HCT116 (cell line): ENCODE measurements around the gene KCNE5. TPM values are rescaled to one million over a fixed set of nuclear protein-coding genes. Genes with fewer than 3 reads are reported as not detected.
"Not testable (repeated sequence)": the region's sequence is repeated elsewhere in the genome, so short reads cannot be mapped to it uniquely, and the experiment has no call there.

Source experiments
- ATAC-seq: fragments of 200-7000 bp; cut with Tn5 transposase; 2 replicates; pipeline ENCODE4 v1.9.1; 2020; ENCODE audit warnings: mild to moderate bottlenecking, moderate library complexity
- BruUV-seq: library from RNA; stranded (reverse); fragments of 400-500 nt; replicated peaks from 2 replicates; lab custom pipeline; 2021; lab: Mats Ljungman, UMichigan
- CTCF ChIA-PET: fragments of 300-600 bp; sonication (Branson Sonifier 250); formaldehyde crosslinking; loops from one replicate; lab custom pipeline; 2021; ENCODE audit warnings: antibody characterized with exemption; lab: Charles Lee
- POLR2A ChIA-PET: fragments of 300-600, 350-600 bp; sonication (Branson Sonifier 250); formaldehyde crosslinking; loops from one replicate; lab custom pipeline; 2021; ENCODE audit warnings: antibody characterized with exemption; lab: Charles Lee
- RAD21 ChIA-PET, 2 experiments: fragments of 300-600 bp; sonication (Branson Sonifier 250); formaldehyde crosslinking; loops; one replicate each; lab custom pipeline; 2023; ENCODE audit warnings: low total read pairs in 2 of 2; ENCODE audit not compliant: uncharacterized antibody in 2 of 2, unreplicated experiment in 2 of 2, low non-redundant PET in 1 of 2; lab: Charles Lee
- DNase-seq: peaks from one replicate; pipeline ENCODE4 v3.0.0-alpha.2; 2010; ENCODE audit warnings: low read depth, low spot score
- H2AFZ ChIP-seq: fragments of 200-600 bp; shearing (Covaris generic), sonication (generic); 2 replicates; pipeline ENCODE4 v1.6.1; 2017; ENCODE audit warnings: low read depth, mixed run types, mixed read lengths, antibody characterized with exemption, low read length; ENCODE audit not compliant: poor library complexity, severe bottlenecking
- H3K27ac ChIP-seq: 2 replicates; pipeline ENCODE4 v1.5.1; 2012; ENCODE audit warnings: low read depth, low read length
- H3K27me3 ChIP-seq: fragments of 200-600 bp; sonication (generic); 2 replicates; pipeline ENCODE4 v1.6.1; 2016; ENCODE audit warnings: mixed run types, low read length, mixed read lengths; ENCODE audit not compliant: insufficient read depth
- H3K36me3 ChIP-seq, 2 experiments: fragments of 200-500 bp in 1 of 2; fragments of 200-600 bp in 1 of 2; sonication (Bioruptor generic) in 1 of 2; sonication (generic) in 1 of 2; 2 replicates each; pipeline versions ENCODE4 v1.5.1 to v1.6.1; 2014 to 2016; ENCODE audit warnings: low read length in 2 of 2, inconsistent platforms in 1 of 2, mixed read lengths in 1 of 2, mixed run types in 1 of 2; ENCODE audit not compliant: insufficient read depth in 2 of 2, control insufficient read depth in 1 of 2
- H3K4me1 ChIP-seq, 2 experiments: fragments of 200-600 bp in 1 of 2; sonication (generic) in 1 of 2; 2 replicates each; pipeline versions ENCODE4 v1.5.1 to v1.6.1; 2012 to 2017; ENCODE audit warnings: low read length in 2 of 2, inconsistent platforms in 1 of 2, mild to moderate bottlenecking in 1 of 2, mixed read lengths in 1 of 2, mixed run types in 1 of 2, moderate library complexity in 1 of 2; ENCODE audit not compliant: insufficient read depth in 2 of 2, control insufficient read depth in 1 of 2
- H3K4me2 ChIP-seq: fragments of 200-600 bp; sonication (generic); 2 replicates; pipeline ENCODE4 v1.6.1; 2017; ENCODE audit warnings: mixed run types, low read length, mixed read lengths
- H3K4me3 ChIP-seq, 2 experiments: fragments of 200-600 bp in 1 of 2; sonication (generic) in 1 of 2; replicated peaks in 1 of 2; 2 replicates each; pipeline ENCODE4 v1.5.1; 2011 to 2016; ENCODE audit warnings: low read length in 2 of 2, control low read depth in 1 of 2, low read depth in 1 of 2, mild to moderate bottlenecking in 1 of 2, mixed read lengths in 1 of 2, mixed run types in 1 of 2
- H3K79me2 ChIP-seq: fragments of 200-600 bp; sonication (generic); 2 replicates; pipeline ENCODE4 v1.6.1; 2017; ENCODE audit warnings: mild to moderate bottlenecking, mixed run types, low read length, moderate library complexity, mixed read lengths; ENCODE audit not compliant: insufficient read depth
- H3K9ac ChIP-seq: fragments of 200-600 bp; sonication (generic); 2 replicates; pipeline ENCODE4 v1.6.1; 2016; ENCODE audit warnings: low read length, mixed read lengths
- H3K9me2 ChIP-seq: fragments of 200-600 bp; sonication (generic), shearing (Covaris generic); 2 replicates; pipeline ENCODE4 v1.6.1; 2017; ENCODE audit warnings: mixed run types, mild to moderate bottlenecking, moderate library complexity; ENCODE audit not compliant: insufficient read depth
- H3K9me3 ChIP-seq, 2 experiments: fragments of 200-500 bp in 1 of 2; fragments of 200-600 bp in 1 of 2; sonication (Bioruptor generic) in 1 of 2; sonication (generic) in 1 of 2; 2 replicates each; pipeline ENCODE4 v1.6.1; 2014 to 2017; ENCODE audit warnings: low read length in 2 of 2, mixed read lengths in 2 of 2, inconsistent platforms in 1 of 2, low read depth in 1 of 2, mild to moderate bottlenecking in 1 of 2, mixed run types in 1 of 2, moderate library complexity in 1 of 2; ENCODE audit not compliant: control insufficient read depth in 1 of 2, insufficient read depth in 1 of 2
- H4K20me1 ChIP-seq: fragments of 200-600 bp; sonication (generic), shearing (Covaris generic); 2 replicates; pipeline ENCODE4 v1.6.1; 2017; ENCODE audit warnings: mixed run types, mild to moderate bottlenecking, moderate library complexity; ENCODE audit not compliant: insufficient read depth
- CBX3 ChIP-seq: IDR thresholded peaks from 2 replicates; pipeline ENCODE4 v1.6.1; 2012; ENCODE audit warnings: low read depth
- CEBPB ChIP-seq: IDR thresholded peaks from 2 replicates; pipeline ENCODE4 v1.6.1; 2012; ENCODE audit warnings: low read depth
- REST ChIP-seq: IDR thresholded peaks from 2 replicates; pipeline ENCODE4 v1.6.1; 2012; ENCODE audit warnings: low read depth
- SRF ChIP-seq: IDR thresholded peaks from 2 replicates; pipeline ENCODE4 v1.6.1; 2012; ENCODE audit warnings: low read depth
- YY1 ChIP-seq: IDR thresholded peaks from 2 replicates; pipeline ENCODE4 v1.6.1; 2011; ENCODE audit warnings: low read length, low read depth, moderate library complexity, mild to moderate bottlenecking; ENCODE audit not compliant: insufficient replicate concordance; ENCODE audit errors: extremely low read depth
- ZBTB33 ChIP-seq: IDR thresholded peaks from 2 replicates; pipeline ENCODE4 v1.6.1; 2011; ENCODE audit warnings: mild to moderate bottlenecking, low read length, moderate library complexity; ENCODE audit not compliant: insufficient replicate concordance; ENCODE audit errors: extremely low read depth
- ZFX ChIP-seq: fragments of 450-650 bp; IDR thresholded peaks from 2 replicates; pipeline ENCODE4 v1.6.1; 2017
- ZNF274 ChIP-seq: fragments of 200-500 bp; sonication (Bioruptor generic); IDR thresholded peaks from 2 replicates; pipeline ENCODE4 v1.6.1; 2014; ENCODE audit warnings: mild to moderate bottlenecking, low read depth, low read length, inconsistent platforms
- intact Hi-C: fragments of 100-400 bp; cut with micrococcal nuclease; formaldehyde crosslinking; loops from 2 replicates; pipeline ENCODE4 v1.10.0; 2022
- total RNA-seq: library from RNA; stranded (reverse); gene quantifications from one replicate; pipeline ENCODE4 v1.2.1, GENCODE V29; 2021; ENCODE audit not compliant: unreplicated experiment

The KCNE5 gene
- total RNA-seq, 1 experiment from 2014 or later, result not detected

GRCh38 chrX:109672239-109672638, 47.3 kb upstream of the KCNE5 start:
- no peak overlapping the region for H2AFZ ChIP-seq
- no peak overlapping the region for H3K4me2 ChIP-seq
- H3K79me2 ChIP-seq, result no peaks in the 10 kb centered on the region
- no peak for ATAC-seq
- H4K20me1 ChIP-seq, result no peaks in the 10 kb centered on the region
- POLR2A ChIA-PET, result no interaction called here
- no peaks in the 10 kb centered on the region for H3K27me3 ChIP-seq
- intact Hi-C loops, result no loop called here
- H3K9ac ChIP-seq, result no peak overlapping the region
- H3K9me3 ChIP-seq, result no peaks in the 10 kb centered on the region
- no peaks in the 10 kb centered on the region for H3K4me1 ChIP-seq
- RAD21 ChIA-PET, result no interaction called here
- no peak overlapping the region for H3K27ac ChIP-seq
- H3K9me2 ChIP-seq, result no peaks in the 10 kb centered on the region
- no peak for DNase-seq
- TF ChIP-seq ZFX, result no peak
- BruUV-seq, result no TSS peak
- H3K4me3 ChIP-seq, result no peak overlapping the region
- CTCF ChIA-PET, result no interaction called here
- H3K36me3 ChIP-seq, result peaks cover 4% of the 10 kb centered on the region in 2 experiments; a peak in 2 of 4 replicates

- H3K79me2 ChIP-seq, BruUV-seq, H3K27me3 ChIP-seq, H3K9me2 ChIP-seq, H3K9ac ChIP-seq, ATAC-seq, intact Hi-C loops, CTCF ChIA-PET, H3K27ac ChIP-seq, DNase-seq, H3K4me2 ChIP-seq, H3K4me1 ChIP-seq, H3K4me3 ChIP-seq, H3K9me3 ChIP-seq, H3K36me3 ChIP-seq, POLR2A ChIA-PET, RAD21 ChIA-PET, H4K20me1 ChIP-seq, H2AFZ ChIP-seq: not testable (repeated sequence)
Measured at GRCh38 chrX:109671170-109671569, 46.2 kb upstream of the KCNE5 start.

GRCh38 chrX:109667986-109668385, 43.0 kb upstream of the KCNE5 start:
- CTCF ChIA-PET, result no interaction called here
- no peaks in the 10 kb centered on the region for H3K9me2 ChIP-seq
- H3K4me3 ChIP-seq, result no peak overlapping the region
- H3K36me3 ChIP-seq, result peaks cover 0 to under 1% of the 10 kb centered on the region in 2 experiments; a peak in 1 of 4 replicates
- H3K9me3 ChIP-seq, result no peaks in the 10 kb centered on the region
- no peaks in the 10 kb centered on the region for H3K4me1 ChIP-seq
- no peaks in the 10 kb centered on the region for H3K27me3 ChIP-seq
- H2AFZ ChIP-seq, result no peak overlapping the region
- POLR2A ChIA-PET, result no interaction called here
- no TSS peak for BruUV-seq
- no peaks in the 10 kb centered on the region for H3K79me2 ChIP-seq
- RAD21 ChIA-PET, result no interaction called here
- intact Hi-C loops, result no loop called here
- no peak overlapping the region for H3K4me2 ChIP-seq
- no peak for ATAC-seq
- no peak overlapping the region for H3K9ac ChIP-seq
- DNase-seq, result no peak
- H3K27ac ChIP-seq, result no peak overlapping the region
- no peaks in the 10 kb centered on the region for H4K20me1 ChIP-seq
- TF ChIP-seq ZFX (no peak), YY1 (no peak), ZNF274 (no peak), REST (no peak), ZBTB33 (no peak), CBX3 (no peak), CEBPB (no peak), SRF (no peak)
